OCI-LY7 (cell line): ENCODE data around the gene ATP11A. TPM values are rescaled to one million over a fixed set of nuclear protein-coding genes. Genes with fewer than 3 reads are reported as not detected.

Experiments used
- BruUV-seq: library from RNA; stranded (reverse); fragments of 400-500 nt; replicated peaks from 2 replicates; lab custom pipeline; 2021; lab: Mats Ljungman, UMichigan
- CTCF ChIA-PET: fragments of 300-600 bp; sonication (Branson Sonifier 250); formaldehyde crosslinking; loops from one replicate; lab custom pipeline; 2022; ENCODE audit warnings: antibody characterized with exemption; ENCODE audit not compliant: unreplicated experiment; lab: Charles Lee
- POLR2A ChIA-PET: fragments of 300-600 bp; sonication (Branson Sonifier 250); formaldehyde crosslinking; loops from one replicate; lab custom pipeline; 2022; ENCODE audit warnings: antibody characterized with exemption; lab: Charles Lee
- DNase-seq: peaks from one replicate; pipeline ENCODE4 v3.0.0-alpha.2; 2015; ENCODE audit warnings: low spot score
- H2AFZ ChIP-seq: fragments of 200-600 bp; sonication (generic), shearing (Covaris generic); 2 replicates; pipeline ENCODE4 v1.6.1; 2014; ENCODE audit warnings: mild to moderate bottlenecking, antibody characterized with exemption, low read length, moderate library complexity
- H3K27ac ChIP-seq: fragments of 200-600 bp; sonication (generic); 2 replicates; pipeline ENCODE4 v1.5.1; 2014; ENCODE audit warnings: mixed run types, low read depth, mild to moderate bottlenecking, moderate library complexity, low read length, inconsistent platforms; ENCODE audit not compliant: poor library complexity, severe bottlenecking
- H3K36me3 ChIP-seq: fragments of 200-600 bp; sonication (generic); 2 replicates; pipeline ENCODE4 v1.6.1; 2014; ENCODE audit warnings: mild to moderate bottlenecking, antibody characterized with exemption, low read length, moderate library complexity, mixed read lengths; ENCODE audit not compliant: insufficient read depth
- H3K4me1 ChIP-seq: fragments of 200-600 bp; sonication (generic); 2 replicates; pipeline ENCODE4 v1.5.1; 2014; ENCODE audit warnings: mild to moderate bottlenecking, low read length; ENCODE audit not compliant: insufficient read depth, poor library complexity, severe bottlenecking
- H3K4me2 ChIP-seq: fragments of 200-600 bp; sonication (generic); 2 replicates; pipeline ENCODE4 v1.6.1; 2014; ENCODE audit warnings: mild to moderate bottlenecking, low read length
- H3K4me3 ChIP-seq: fragments of 200-600 bp; sonication (generic); 2 replicates; pipeline ENCODE4 v1.5.1; 2014; ENCODE audit warnings: mild to moderate bottlenecking, low read depth, low read length; ENCODE audit not compliant: poor library complexity, severe bottlenecking
- H3K79me2 ChIP-seq: fragments of 200-600 bp; sonication (generic); 2 replicates; pipeline ENCODE4 v1.6.1; 2016; ENCODE audit warnings: low read depth, mild to moderate bottlenecking, low read length, moderate library complexity, mixed read lengths; ENCODE audit not compliant: insufficient read depth
- H3K9me2 ChIP-seq: fragments of 200-600 bp; sonication (generic); 2 replicates; pipeline ENCODE4 v1.6.1; 2016; ENCODE audit warnings: mild to moderate bottlenecking, low read length, mixed read lengths; ENCODE audit not compliant: insufficient read depth
- H3K9me3 ChIP-seq: fragments of 200-600 bp; sonication (generic); 2 replicates; pipeline ENCODE4 v1.6.1; 2014; ENCODE audit warnings: mild to moderate bottlenecking, mixed run types, low read length, mixed read lengths
- H4K20me1 ChIP-seq: fragments of 200-600 bp; sonication (generic); 2 replicates; pipeline ENCODE4 v1.6.1; 2014; ENCODE audit warnings: mild to moderate bottlenecking, antibody characterized with exemption, low read length, moderate library complexity, mixed read lengths; ENCODE audit not compliant: insufficient read depth
- EZH2phosphoT487 ChIP-seq: fragments of 200-600 bp; sonication (generic); IDR thresholded peaks from 2 replicates; pipeline ENCODE4 v1.6.1; 2018; ENCODE audit warnings: low read depth, borderline replicate concordance, mild to moderate bottlenecking, mixed run types, antibody characterized with exemption, low read length, moderate library complexity, mixed read lengths
- intact Hi-C: fragments of 100-400 bp; cut with micrococcal nuclease; formaldehyde crosslinking; loops from one replicate; pipeline ENCODE4 v1.10.0; 2022; ENCODE audit not compliant: unreplicated experiment
- total RNA-seq, 2 experiments: library from RNA; depleted of rRNA in 1 of 2; stranded (reverse); fragments of >200 nt in 1 of 2; shearing (Covaris generic) in 1 of 2; gene quantifications; 2 replicates each; pipeline ENCODE4 v1.2.3, GENCODE V29; 2014 to 2022
- TF ChIP-seq, protein P1 (sequence below): fragments of 200-600 bp; sonication (generic); conservative IDR thresholded peaks from 2 replicates; pipeline ENCODE4 v1.5.1; 2014; ENCODE audit warnings: mild to moderate bottlenecking, antibody characterized with exemption, low read length, moderate library complexity, mixed read lengths

ATP11A gene
- total RNA-seq, 2 experiments from 2014 or later: 8.8 to 23.1 TPM

DNA sequence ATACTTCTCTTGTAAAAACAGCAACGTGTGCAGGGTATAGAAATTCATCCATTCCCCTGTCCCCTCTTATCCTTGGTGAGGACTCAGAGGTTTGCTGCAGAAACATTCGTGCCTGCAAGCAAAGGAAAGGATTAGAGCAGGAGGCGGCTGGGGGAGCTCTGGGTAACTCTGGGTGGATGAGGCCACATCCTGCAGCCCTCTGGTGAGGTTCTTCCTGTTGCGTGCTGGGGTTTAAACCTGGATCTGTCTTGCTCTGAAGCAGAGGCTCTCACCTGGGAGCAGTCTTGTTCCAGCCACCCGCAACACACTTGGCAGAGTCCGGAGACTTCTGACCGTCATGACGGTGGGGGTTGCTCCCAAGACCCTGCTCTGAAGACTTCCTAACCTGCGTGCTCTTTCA is 69.2 kb downstream of the ATP11A start:
- BruUV-seq: no TSS peak
- no peak for DNase-seq

DNA sequence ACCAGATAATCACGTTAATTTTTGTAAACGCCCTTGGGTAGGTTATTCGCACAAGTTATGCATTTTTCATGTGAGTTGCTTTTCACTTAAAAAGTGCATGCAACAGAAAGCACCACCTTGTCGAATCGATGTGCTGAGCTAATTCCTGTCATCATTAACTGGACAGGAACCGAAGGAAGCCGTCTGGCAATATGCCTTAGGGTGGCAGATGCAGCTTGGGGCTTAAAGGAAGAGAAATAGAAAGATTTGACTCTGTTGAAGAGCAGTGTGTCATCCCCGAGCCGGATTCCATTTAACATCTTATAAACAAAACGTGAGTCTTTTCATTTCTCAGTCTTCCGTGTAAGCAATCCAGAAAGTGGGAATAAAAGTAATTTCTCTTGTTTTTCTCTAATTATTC is 70.0 kb downstream of the ATP11A start:
- Histone ChIP-seq H3K79me2 (no peaks in the 10 kb centered on the region), H3K36me3 (no peaks in the 10 kb centered on the region), H3K4me2 (no peak overlapping the region), H2AFZ (no peak overlapping the region), H3K9me2 (no peaks in the 10 kb centered on the region), H3K4me3 (no peak overlapping the region), H3K27ac (no peak overlapping the region), H3K4me1 (no peaks in the 10 kb centered on the region), H3K9me3 (no peaks in the 10 kb centered on the region), H4K20me1 (no peaks in the 10 kb centered on the region)
- BruUV-seq: no TSS peak
- ChIA-PET CTCF (no interaction called here), POLR2A (no interaction called here)
- TF ChIP-seq, protein P1, sequence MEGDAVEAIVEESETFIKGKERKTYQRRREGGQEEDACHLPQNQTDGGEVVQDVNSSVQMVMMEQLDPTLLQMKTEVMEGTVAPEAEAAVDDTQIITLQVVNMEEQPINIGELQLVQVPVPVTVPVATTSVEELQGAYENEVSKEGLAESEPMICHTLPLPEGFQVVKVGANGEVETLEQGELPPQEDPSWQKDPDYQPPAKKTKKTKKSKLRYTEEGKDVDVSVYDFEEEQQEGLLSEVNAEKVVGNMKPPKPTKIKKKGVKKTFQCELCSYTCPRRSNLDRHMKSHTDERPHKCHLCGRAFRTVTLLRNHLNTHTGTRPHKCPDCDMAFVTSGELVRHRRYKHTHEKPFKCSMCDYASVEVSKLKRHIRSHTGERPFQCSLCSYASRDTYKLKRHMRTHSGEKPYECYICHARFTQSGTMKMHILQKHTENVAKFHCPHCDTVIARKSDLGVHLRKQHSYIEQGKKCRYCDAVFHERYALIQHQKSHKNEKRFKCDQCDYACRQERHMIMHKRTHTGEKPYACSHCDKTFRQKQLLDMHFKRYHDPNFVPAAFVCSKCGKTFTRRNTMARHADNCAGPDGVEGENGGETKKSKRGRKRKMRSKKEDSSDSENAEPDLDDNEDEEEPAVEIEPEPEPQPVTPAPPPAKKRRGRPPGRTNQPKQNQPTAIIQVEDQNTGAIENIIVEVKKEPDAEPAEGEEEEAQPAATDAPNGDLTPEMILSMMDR: no peak
- no peak for TF ChIP-seq EZH2phosphoT487
- DNase-seq: no peak
- intact Hi-C loops: no loop called here

More for the DNA sequence above, 69.2 kb downstream of the ATP11A start:
- Histone ChIP-seq H2AFZ (no peak overlapping the region), H3K79me2 (no peaks in the 10 kb centered on the region), H3K9me2 (no peaks in the 10 kb centered on the region), H4K20me1 (no peaks in the 10 kb centered on the region), H3K4me1 (no peaks in the 10 kb centered on the region), H3K4me2 (no peak overlapping the region), H3K4me3 (no peak overlapping the region), H3K27ac (no peak overlapping the region), H3K36me3 (no peaks in the 10 kb centered on the region), H3K9me3 (no peaks in the 10 kb centered on the region)
- CTCF ChIA-PET: no interaction called here
- intact Hi-C loops: no loop called here
- TF ChIP-seq, protein P1: no peak
- TF ChIP-seq EZH2phosphoT487: no peak
- POLR2A ChIA-PET: no interaction called here

DNA sequence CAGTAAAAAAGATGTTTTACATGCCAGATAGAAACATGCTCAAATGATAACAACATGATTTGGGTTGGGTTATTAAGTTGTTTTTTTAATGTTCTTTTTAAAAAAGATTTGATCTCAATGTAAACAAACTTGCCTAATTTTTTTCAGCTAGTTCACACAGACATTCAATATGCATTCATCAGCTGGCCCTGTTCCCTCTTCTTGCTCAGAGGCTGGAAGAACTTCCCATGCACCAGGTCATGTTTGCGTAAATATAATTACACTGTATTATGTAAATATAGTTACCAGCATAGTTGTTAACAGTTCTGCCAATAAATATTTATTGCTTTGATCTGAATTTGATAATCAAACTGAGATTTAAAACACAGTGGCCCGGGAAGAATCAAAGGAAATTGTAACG is 70.6 kb downstream of the ATP11A start:
- H4K20me1 ChIP-seq: no peaks in the 10 kb centered on the region
- H3K36me3 ChIP-seq: no peaks in the 10 kb centered on the region
- no peaks in the 10 kb centered on the region for H3K4me1 ChIP-seq
- BruUV-seq: no TSS peak
- no peak overlapping the region for H3K27ac ChIP-seq
- ChIA-PET POLR2A (no interaction called here), CTCF (no interaction called here)
- H3K4me2 ChIP-seq: no peak overlapping the region
- DNase-seq: no peak
- H3K4me3 ChIP-seq: no peak overlapping the region
- H2AFZ ChIP-seq: no peak overlapping the region
- no peaks in the 10 kb centered on the region for H3K9me2 ChIP-seq
- H3K9me3 ChIP-seq: no peaks in the 10 kb centered on the region
- TF ChIP-seq, protein P1: no peak
- no peak for TF ChIP-seq EZH2phosphoT487
- H3K79me2 ChIP-seq: no peaks in the 10 kb centered on the region
- intact Hi-C loops: no loop called here
